Activated CD4-positive, CD25-positive, alpha-beta regulatory T cell treated with anti-CD3 and anti-CD28 coated beads, Interleukin-2, amount 50 U/mL, for 24 hours (primary cell): Measurements from ENCODE around the gene ATP6V1G3.
"Not testable (repeated sequence)": the region's sequence is repeated elsewhere in the genome, so short reads cannot be mapped to it uniquely, and the experiment has no call there.

Experiments used
- ATAC-seq, 2 donors: fragments of 150-1000 bp; cut with Tn5 transposase; one replicate each; pipeline ENCODE4 v1.10.0; 2021; ENCODE audit warnings: mild to moderate bottlenecking in 1 of 2, moderate library complexity in 1 of 2

The ATP6V1G3 gene, protein sequence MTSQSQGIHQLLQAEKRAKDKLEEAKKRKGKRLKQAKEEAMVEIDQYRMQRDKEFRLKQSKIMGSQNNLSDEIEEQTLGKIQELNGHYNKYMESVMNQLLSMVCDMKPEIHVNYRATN

DNA sequence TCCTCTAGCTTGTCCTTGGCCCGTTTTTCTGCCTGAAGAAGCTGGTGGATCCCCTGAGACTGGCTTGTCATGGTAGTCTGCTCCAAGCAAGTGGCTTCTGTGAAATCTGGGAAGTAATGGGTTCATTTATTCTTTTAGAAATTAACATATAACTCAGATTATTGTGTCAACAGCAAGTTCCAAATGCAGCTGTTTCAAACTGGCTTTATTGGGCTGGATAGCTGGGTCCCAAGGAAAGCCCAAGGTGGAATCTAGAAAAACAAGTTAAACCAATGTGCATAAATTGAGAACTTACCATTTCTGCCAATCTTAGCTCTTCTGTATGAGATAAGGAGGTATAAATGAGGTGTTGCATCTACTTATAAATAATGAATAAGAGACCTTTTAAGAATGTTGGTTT lies at the start of gene ATP6V1G3:
Gene ATP6V1G3, minus strand, starts transcription at position 101 of the 400 bp plus-strand sequence. Its CDS starts 30 bp downstream, at position 71.
- ATAC-seq = peak in 1 of 2 donors; percentile 28

DNA sequence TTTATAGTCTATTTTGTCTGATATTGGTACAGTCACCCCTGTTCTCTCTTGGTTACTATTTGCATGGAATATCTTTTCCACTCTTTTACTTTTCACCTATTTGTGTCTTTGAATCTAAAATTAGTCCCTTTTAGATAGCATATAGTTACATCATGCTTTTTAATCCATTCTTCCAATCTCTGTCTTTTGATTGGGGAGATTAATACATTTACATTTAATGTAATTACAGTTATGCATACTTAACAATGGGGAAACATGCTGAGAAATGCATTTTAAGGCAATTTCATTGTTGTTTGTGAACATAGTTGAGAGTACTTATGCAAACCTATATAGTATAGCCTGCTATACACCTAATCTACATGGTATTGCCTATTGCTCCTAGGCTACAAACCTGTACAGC lies 48.4 kb upstream of the ATP6V1G3 start:
- no peak for ATAC-seq

DNA sequence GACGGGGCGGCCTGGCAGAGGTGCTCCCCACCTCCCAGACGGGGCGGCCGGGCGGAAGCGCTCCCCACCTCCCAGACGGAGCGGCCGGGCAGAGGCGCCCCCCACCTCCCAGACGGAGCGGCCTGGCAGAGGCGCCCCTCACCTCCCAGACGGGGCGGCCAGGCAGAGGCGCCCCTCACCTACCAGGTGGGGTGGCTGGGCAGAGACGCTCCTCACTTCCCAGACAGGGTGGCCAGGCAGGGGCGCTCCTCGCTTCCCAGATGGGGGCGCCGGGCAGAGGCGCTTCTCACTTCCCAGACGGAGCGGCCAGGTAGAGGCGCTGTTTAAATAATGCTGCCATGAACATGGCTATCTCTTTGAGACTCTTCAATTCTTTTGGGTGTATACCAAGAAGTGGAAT lies 43.7 kb upstream of the ATP6V1G3 start:
- no peak for ATAC-seq

DNA sequence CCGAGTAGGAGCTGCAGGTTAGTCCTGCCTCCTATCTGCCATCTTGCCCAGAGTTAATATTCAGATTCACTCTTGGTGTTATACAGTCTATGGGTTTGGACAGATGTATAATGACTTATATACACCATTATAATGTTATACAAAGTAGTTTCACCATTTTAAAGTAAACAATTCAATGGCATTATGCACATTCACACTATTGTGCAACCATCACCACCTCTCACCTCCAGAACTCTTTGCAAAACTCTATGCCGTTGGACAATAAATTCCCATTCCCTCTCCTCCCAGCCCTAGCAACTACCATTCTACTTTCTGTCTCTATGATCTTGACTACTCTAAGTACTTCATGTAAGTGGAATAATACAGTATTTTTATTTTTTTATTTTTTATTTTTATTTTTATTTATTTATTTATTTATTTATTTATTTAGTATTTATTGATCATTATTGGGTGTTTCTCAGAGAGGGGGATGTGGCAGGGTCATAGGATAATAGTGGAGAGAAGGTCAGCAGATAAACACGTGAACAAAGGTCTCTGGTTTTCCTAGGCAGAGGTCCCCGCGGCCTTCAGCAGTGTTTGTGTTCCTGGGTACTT lies 42.8 kb upstream of the ATP6V1G3 start:
- not testable (repeated sequence) for ATAC-seq

DNA sequence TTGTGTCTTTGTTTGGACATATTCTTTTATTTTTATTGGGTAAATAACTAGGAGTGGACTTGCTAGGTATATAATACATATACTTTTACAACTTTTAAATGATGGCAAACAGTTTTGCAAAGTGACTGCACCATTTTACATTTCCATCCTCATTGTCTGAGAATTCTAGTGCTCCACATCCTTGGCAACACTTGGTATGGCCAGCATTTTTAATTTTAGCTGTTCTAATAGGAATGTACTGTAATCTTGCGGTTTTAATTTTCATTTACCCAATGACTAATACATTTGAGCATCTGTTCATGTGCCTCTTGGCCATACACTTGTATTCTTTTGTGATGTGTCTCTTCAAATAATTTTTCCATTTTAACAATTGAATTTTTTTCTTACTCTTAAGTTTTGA lies 37.0 kb upstream of the ATP6V1G3 start:
- no peak for ATAC-seq

DNA sequence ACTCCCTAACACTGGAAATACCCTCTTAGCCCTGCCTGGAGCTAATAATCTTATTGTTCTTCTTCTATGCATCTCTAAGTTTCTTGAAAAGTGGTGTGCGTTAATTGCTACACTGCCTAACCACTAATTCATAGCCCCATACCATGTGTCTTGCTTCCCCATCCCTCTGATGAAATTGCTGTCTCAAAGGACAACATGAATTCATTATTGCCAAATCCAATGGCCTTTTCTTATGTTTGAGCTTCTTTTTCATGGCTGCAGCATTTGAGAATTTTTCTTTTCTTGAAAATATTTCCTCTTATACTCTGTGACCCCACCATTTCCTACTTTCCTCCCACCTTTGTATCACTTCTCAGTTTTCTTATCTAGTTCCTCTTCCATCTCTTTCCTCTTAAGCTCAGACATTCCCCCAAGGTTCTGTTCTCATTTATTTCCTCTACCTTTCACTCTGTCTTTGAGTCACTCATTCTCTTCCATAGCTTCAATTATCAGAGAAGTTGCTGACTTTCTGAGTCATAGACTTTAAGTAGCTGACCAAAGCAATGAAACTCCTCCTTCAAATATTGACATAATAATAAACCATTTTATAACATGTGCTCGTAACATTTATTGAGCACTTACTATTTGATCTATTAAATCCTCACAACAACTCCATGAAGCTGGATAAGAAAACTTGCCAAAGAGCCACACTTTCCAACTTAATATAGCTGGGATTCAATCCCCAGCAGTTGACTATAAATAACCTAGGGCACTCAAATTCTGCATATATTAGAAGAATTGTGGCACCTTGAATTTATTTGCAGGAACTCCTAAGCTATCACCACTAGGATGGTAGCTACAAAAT lies 35.5 kb upstream of the ATP6V1G3 start:
- peak in 1 of 2 donors; percentile 27 for ATAC-seq

DNA sequence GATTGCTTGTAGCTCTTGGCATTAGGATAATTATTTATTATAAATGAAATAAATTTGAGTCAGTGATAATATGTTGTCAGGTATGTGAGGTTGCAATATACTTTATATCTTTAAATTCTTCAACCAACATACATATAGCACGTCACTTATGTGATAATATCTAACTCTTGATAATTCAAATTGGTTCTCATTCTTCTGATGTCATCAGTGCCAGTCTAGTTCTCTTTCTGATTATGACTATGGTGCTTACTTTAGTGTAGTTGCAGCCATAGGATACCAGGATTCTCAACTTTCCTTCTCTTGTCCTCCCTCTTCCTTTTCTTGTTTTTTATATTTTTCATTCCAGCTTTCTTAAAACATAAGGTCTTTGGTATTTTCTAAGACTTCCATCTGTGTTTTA lies 34.8 kb upstream of the ATP6V1G3 start:
- ATAC-seq = peak in 1 of 2 donors; percentile 55

DNA sequence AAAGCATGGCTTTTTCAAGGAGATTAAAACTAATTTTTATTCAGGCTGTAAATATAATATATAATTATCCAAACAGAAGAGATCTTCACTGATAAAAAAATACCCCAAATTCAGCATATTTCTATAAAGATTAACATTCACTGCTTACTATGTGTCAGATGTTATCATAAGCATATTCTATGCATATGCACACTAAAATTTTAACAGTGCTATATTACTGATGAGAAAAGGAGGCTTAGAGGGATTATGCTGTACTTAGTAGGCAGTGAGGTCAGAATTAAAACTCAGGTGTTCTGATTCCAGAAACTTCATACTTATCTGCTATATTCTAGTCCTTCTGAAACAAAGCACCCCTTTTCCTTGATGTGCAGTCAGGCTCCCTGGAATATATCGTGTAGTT lies 33.8 kb upstream of the ATP6V1G3 start:
- ATAC-seq = no peak

DNA sequence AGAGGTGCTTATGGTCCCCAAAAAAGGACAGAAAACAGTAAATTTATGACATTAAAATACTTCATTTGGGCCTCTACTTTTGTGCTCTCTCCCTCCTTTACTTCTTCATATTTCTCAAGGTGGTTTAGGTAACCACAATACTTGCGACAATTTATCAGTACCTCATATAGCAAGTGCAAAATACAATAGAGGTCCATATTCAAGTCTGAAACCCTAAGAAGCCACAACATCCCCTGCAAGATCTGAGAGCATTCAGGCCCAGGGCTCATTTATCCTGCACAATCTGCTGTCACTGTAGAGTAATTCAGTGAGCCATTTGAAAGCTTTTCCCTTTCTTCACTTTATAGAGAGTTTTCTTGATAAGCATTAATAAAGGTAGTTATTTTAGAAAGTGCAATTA lies 24.2 kb upstream of the ATP6V1G3 start:
- peak in 1 of 2 donors; percentile 53 for ATAC-seq

DNA sequence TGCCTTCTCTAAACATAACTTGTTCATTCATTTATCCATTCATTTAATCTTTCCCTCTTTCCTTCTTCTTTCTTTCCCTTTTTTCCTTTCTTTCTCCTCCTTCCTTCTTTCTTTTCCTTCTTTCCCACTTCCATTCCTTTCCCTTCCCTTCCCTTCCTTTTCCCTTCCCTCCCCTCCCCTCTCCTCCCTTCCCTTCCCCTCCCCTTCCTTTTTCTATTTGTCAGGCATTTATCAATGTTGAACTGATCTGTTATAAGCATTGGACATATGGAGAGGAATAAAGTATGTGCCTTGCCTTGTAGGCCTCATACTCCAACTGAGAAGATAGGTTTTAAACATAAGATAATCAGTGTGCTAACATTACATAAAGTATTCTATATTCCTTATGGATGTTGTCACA lies 23.7 kb upstream of the ATP6V1G3 start:
- ATAC-seq = no peak

DNA sequence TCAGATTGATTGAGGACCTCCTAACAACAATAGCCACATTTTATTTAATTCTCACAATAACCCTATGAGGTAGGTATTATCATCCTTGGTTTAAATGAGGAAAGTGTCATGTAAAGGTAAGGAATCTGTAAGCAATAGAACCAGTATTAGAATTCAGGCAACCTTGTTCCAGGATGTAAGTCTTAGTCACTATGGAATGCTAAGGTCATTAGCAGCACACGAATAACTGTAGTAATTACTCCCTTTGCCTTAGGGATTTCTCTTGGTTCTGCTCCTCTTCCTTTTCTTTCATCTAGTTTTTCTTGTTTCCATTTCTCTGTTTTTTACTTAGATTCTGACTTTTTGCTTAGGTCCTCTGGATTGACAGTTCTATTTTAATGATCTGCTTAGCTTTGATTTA lies 23.1 kb upstream of the ATP6V1G3 start:
- no peak for ATAC-seq

DNA sequence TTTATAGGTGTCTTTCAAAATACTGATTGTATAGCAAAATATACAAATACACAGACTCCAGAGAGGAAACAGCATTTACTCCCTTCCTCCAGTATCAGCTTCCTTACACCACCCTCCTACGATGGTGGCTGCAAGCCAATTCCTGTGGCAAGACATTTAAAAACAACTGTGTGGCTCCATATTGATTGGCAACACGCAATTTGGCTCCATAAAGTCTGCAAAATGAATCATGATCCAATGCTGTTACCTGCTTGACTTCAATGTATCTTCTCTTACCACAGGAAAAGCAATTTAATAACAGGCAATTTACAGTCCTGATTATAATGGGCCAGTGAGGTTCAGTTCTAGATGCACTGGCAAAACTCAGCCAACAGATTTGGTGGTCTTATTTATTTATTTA lies 19.7 kb upstream of the ATP6V1G3 start:
- no peak for ATAC-seq

DNA sequence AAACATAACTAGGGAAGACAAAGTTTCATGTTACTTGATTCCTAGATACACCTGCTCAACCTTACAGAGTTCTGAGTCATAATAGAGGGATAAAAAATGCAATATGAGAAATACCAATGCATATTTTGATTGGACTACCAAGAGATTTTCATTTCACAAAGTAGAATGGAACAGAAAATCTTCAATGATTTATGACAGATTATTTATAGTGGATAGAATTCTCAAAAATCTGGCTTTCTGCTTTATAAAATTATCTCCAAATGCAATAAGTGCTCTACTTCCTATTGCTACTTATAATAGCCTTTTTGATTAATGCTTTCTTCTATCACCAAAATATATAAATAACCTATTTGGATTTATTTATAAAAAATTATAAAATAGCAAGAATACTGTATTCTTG lies 18.9 kb upstream of the ATP6V1G3 start:
- ATAC-seq = no peak

DNA sequence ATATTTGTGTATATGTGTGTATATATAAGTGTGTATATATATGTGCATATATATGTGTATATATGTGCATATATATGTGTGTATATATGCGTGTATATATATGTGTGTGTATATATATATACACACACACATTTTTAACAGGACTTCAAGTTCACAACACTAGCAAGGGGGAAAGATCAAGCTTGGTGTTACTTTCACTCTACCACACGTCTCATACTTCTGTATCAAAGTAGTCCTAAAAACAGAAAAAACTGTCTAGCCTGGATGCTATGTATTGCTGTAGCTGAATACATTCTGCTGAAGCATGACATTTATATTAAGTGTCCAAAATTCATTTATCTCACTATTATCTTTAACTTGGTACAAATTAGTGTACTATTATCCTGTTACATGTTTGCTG lies 17.9 kb upstream of the ATP6V1G3 start:
- peak; percentile 43 to 44 for ATAC-seq

DNA sequence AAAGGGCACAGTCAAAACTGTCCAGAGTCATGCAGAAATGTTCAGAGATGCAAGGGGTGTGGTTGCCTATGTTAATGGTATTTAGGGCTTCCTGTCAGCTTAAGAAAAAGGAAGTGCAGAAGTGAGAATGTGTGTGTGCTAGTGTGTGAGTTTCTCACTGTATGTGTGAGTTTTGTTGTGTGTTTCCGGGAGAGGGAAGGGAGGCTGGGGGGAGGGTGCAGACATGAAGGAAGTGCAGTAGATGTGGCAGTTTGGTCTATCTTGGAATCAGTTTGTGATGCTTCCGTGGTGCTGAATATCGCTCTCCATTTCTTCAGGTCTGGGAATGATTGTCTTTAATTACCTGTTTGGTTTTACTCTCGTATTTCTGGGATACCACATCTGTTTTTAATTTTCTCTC lies 16.5 kb upstream of the ATP6V1G3 start:
- peak; percentile 57 to 75 for ATAC-seq

DNA sequence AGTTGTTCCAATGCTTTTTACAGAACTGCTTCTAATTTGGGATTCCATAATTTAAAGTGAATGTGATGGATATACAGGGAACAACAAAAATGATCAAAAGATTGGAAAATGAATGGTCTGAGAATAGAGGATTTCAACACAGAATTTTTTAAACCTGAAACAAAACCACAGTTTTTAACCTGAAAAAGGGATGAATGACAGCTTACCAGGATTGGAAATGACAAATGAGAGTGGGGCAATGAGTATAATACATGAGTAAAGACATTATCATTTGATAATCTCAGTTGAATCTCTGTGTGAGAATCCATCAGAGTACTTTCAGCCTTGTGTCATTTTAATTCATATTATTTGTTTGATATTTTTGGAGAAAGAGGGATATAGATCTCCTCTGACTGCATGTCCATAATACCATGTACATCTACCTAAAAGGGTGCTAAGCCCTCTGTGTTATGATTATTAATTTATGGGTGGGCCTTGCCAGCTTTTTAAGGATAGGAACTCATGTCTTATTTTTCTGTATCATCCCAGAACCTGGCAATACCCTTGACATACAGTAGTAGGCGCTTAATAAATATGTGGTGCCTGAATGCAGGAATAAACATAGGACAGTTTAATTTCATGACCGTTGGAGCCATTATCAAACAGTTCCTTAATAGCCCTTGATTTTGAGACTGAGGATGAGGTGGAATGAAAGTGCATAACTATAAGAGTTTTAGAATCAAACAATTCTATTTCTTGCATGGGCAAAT lies 12.4 kb upstream of the ATP6V1G3 start:
- ATAC-seq = no peak

DNA sequence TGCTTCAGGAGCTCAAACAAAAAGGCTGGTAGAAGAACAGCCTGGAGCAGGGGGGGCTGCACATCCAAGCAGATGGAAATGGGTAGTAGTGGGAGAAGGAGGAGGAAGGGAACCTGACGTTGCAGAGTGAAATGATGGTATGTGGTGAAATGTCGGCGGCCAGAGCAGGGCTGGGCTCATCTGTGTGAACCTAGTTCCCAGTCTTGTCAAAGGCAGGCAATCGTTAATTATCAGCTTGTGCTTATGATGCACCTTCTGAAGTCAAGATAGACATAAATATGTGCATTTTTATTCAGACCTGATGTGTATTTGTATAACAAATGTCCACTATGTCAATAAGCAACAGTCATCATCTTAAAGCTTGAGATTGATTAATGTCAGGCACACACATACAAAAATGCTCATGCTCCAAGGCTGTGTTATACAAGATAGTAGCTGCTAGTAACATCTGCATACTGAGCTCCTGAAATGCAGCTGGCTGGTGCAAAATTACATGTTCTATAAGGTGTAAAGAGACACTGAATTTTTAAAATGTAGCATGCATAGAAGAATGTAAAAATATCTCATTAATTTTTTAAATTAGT lies 10.6 kb upstream of the ATP6V1G3 start:
- no peak for ATAC-seq

DNA sequence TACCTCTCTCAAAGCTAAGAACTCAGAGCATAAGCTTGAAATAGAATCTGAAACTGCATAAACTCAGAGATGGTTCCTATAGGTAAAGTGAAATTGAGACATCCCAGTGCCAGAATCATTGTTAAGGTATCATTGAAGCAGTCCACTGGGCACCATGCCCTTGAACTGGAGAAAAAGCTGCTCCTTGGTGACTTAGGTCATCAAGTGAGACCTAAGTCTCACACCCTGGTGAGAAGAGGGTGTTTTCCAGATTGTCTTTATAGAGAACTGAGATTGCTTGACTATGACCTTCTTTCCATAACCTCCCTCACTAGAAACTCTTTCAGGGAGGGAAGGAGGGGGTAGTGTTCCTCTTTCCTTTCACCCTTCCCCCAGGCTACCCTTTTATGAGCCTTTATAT lies 9.4 kb upstream of the ATP6V1G3 start:
- peak; percentile 65 to 73 for ATAC-seq

DNA sequence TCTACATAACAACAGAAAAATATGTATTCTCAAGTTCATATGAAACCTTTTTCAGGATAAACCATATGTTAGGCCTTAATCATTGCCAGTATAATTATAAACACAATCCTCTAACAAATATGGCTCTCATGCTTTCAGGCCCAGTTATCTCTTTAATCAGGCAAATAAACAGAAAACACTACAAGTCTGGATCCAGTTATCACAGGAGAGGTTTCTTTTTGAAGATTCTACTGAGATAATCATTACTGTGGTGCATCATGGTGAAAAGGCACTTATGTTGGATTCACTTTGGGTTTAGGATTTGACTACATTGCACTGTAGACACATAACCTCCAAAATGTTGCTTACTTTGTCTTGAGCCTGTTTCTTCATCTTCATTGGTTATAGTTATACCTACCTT lies 8.4 kb upstream of the ATP6V1G3 start:
- no peak for ATAC-seq

DNA sequence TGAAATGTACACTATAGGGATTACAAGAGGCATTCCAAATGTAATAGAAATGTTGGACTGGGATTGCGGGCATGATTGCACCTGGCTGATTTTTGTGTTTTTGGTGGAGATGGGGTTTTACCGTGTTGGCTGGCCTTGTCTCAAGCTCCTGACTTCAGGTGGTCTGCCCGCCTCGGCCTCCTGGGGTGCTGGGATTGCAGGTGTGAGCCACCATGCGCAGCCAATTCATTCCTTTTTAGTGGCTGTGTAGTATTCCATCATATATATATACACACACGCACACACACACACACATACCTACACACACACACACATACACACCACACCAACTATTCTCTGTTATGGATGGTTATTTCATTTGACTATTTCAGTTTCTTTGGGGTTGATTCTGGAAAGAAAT lies 4.7 kb upstream of the ATP6V1G3 start:
- ATAC-seq = no peak

DNA sequence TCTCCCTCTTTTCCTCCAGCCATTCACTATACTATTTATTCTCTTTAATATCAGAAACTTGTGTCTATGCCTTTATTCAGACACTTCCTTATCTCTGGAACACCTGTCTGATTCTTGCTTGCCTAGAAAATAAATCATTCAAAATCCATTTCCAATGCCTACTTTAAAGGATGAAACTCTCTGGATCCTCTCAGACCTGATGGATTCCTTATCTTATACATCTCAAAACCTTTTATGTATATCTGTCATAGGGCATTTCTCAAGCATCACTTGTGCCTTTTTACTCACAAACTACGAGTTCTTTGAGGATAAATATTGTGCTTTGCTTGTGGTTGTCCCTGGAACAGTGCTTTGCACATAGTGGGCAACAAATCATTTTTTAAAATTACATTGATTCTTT lies 3.8 kb upstream of the ATP6V1G3 start:
- no peak for ATAC-seq

DNA sequence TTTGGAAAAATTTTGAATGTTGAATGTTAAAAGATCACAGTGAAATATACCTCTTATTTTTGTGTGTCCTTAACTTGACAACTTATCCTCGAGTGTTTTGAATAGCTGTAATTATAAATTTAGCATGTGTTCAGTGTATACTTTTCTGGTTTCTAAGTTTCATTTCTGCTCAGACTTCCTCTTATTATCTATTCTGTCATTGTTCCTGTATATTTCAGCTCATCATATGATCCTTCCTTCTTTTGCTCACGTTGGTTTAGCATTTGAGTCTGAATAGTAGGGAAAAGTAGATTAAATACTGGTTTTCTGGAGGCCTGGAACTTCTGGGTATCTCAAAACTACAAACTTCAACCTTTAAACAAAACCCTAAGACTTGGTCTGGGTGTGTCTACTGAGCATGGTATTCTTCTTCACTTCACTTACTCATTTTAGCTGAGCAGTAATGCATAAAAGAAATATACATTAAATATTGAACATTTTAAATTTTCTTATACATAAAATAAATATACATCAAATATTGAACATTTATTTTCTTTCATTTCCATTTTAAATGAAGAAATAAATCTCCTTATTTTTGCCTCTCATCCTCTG lies 3.3 kb upstream of the ATP6V1G3 start:
- ATAC-seq = no peak

DNA sequence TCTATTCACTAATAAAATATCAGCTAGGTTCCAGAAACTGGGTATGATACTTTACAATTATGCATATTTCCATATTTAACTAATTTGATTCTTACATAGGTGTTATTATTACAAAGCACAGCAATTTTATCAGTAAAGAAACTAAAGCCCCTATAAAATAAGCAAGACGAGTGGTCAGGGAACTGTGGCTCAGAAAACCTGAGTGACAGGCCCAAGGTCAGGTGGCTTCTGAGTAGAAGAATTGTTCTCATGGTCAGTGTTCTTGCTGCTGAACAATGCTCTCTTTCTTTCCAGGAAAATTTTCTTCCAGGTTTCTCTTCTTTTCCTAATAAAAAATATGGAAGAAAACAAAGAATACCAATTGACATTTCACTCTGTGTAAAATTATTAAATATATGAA lies 2.2 kb upstream of the ATP6V1G3 start:
- ATAC-seq = no peak
